Ascending aorta (tissue), 2 donors: Measurements from ENCODE around the gene HSPBP1. TPM values are rescaled to one million over a fixed set of nuclear protein-coding genes. Genes with fewer than 3 reads are reported as not detected.

ENCODE experiments used
- DNase-seq, 2 donors: peaks; one replicate each; pipeline ENCODE4 v3.0.0-alpha.2; 2019; ENCODE audit warnings: low spot score in 2 of 2
- H3K27ac ChIP-seq, 2 donors: fragments of 200-600 bp; sonication (generic); one replicate each; pipeline ENCODE4 v1.5.1; 2016 to 2017; ENCODE audit warnings: mild to moderate bottlenecking in 1 of 2
- H3K27me3 ChIP-seq: fragments of 200-600 bp; sonication (generic); one replicate; pipeline ENCODE4 v1.5.1; 2017
- H3K36me3 ChIP-seq, 2 donors: fragments of 200-600 bp; sonication (generic); one replicate each; pipeline ENCODE4 v1.5.1; 2016
- H3K4me1 ChIP-seq, 2 donors: fragments of 200-600 bp; sonication (generic); one replicate each; pipeline ENCODE4 v1.5.1; 2016 to 2017; ENCODE audit warnings: mild to moderate bottlenecking in 1 of 2
- H3K4me3 ChIP-seq, 2 donors: fragments of 200-600 bp; sonication (generic); one replicate each; pipeline ENCODE4 v1.5.1; 2016 to 2017; ENCODE audit warnings: mild to moderate bottlenecking in 1 of 2
- H3K9me3 ChIP-seq, 2 donors: fragments of 200-600 bp; sonication (generic); one replicate each; pipeline ENCODE4 v1.5.1; 2016
- CTCF ChIP-seq, 3 experiments: fragments of 200-600 bp in 2 of 3; fragments of 450-650 bp in 1 of 3; sonication (generic) in 2 of 3; IDR thresholded peaks; one replicate each; pipeline ENCODE4 v1.5.1; 2016 to 2019; ENCODE audit warnings: antibody characterized with exemption in 3 of 3, mild to moderate bottlenecking in 1 of 3, moderate library complexity in 1 of 3
- intact Hi-C: fragments of 100-400 bp; cut with DNase I; formaldehyde crosslinking; loops from one replicate; pipeline ENCODE4 v1.15.1; 2023
- total RNA-seq: library from RNA; depleted of rRNA; stranded (reverse); fragments of >200 nt; gene quantifications from one replicate; pipeline ENCODE4 v1.1.0, GENCODE V29; 2016

Gene HSPBP1
- total RNA-seq, 1 donor from 2014 or later = 72.7 TPM

GRCh38 chr19:55248166-55248675, 31.7 kb downstream of the HSPBP1 start:
- Histone ChIP-seq H3K4me1 (no peaks in the 10 kb centered on the region), H3K36me3 (peaks cover 34 to 41% of the 10 kb centered on the region in 2 donors), H3K27ac (no peak overlapping the region), H3K27me3 (no peaks in the 10 kb centered on the region), H3K9me3 (no peaks in the 10 kb centered on the region), H3K4me3 (no peak overlapping the region)
- no peak for DNase-seq
- no peak for TF ChIP-seq CTCF (IDR thresholded peaks at IDR 0.05)
- intact Hi-C loops = no loop called here

GRCh38 chr19:55247621-55248099, 32.2 kb downstream of the HSPBP1 start:
- DNase-seq = no peak
- H3K36me3 ChIP-seq = peaks cover 35 to 47% of the 10 kb centered on the region in 2 donors
- intact Hi-C loops = no loop called here
- H3K9me3 ChIP-seq = no peaks in the 10 kb centered on the region
- no peak overlapping the region for H3K4me3 ChIP-seq
- H3K27me3 ChIP-seq = no peaks in the 10 kb centered on the region
- no peak for TF ChIP-seq CTCF (IDR thresholded peaks at IDR 0.05)
- H3K27ac ChIP-seq = no peak overlapping the region
- H3K4me1 ChIP-seq = no peaks in the 10 kb centered on the region

GRCh38 chr19:55246462-55247451, 33.2 kb downstream of the HSPBP1 start:
- DNase-seq = no peak
- Histone ChIP-seq H3K27ac (no peak overlapping the region), H3K36me3 (peaks cover 44 to 56% of the 10 kb centered on the region in 2 donors), H3K4me1 (no peaks in the 10 kb centered on the region), H3K27me3 (no peaks in the 10 kb centered on the region), H3K4me3 (no peak overlapping the region), H3K9me3 (no peaks in the 10 kb centered on the region)
- intact Hi-C loops = no loop called here
- TF ChIP-seq CTCF (IDR thresholded peaks at IDR 0.05) = no peak

GRCh38 chr19:55245236-55245904, 34.5 kb downstream of the HSPBP1 start:
- H3K27ac ChIP-seq = no peak overlapping the region
- H3K4me3 ChIP-seq = no peak overlapping the region
- H3K27me3 ChIP-seq = no peaks in the 10 kb centered on the region
- TF ChIP-seq CTCF (IDR thresholded peaks at IDR 0.05) = no peak
- intact Hi-C loops = no loop called here
- H3K9me3 ChIP-seq = no peaks in the 10 kb centered on the region
- DNase-seq = no peak
- H3K4me1 ChIP-seq = no peaks in the 10 kb centered on the region
- peaks cover 58 to 70% of the 10 kb centered on the region in 2 donors for H3K36me3 ChIP-seq

- TF ChIP-seq CTCF (IDR thresholded peaks at IDR 0.05) = no peak
- Histone ChIP-seq H3K4me1 (no peaks in the 10 kb centered on the region), H3K27ac (no peak overlapping the region), H3K27me3 (no peaks in the 10 kb centered on the region), H3K4me3 (no peak overlapping the region), H3K9me3 (no peaks in the 10 kb centered on the region), H3K36me3 (peaks cover 71 to 82% of the 10 kb centered on the region in 2 donors)
- DNase-seq = no peak
- intact Hi-C loops = no loop called here
Measured at GRCh38 chr19:55244004-55244680, 35.8 kb downstream of the HSPBP1 start.
